ENCODE measurements around the gene TGM1. TPM values are rescaled to one million over a fixed set of nuclear protein-coding genes. Genes with fewer than 3 reads are reported as not detected.
"Not testable (repeated sequence)": the region's sequence is repeated elsewhere in the genome, so short reads cannot be mapped to it uniquely, and the experiment has no call there.

TGM1 gene
- total RNA-seq, 8 experiments from 2014 or later: 0.92 to 4.7 (median 2.1) TPM

GRCh38 chr14:24207104-24207551 is 55.8 kb downstream of the TGM1 start:
- Histone ChIP-seq H3K27ac (no peak overlapping the region), H3K4me3 (no peak overlapping the region), H3K4me1 (replicated peaks in 1 of 2) (peaks cover under 1 to 7% of the 10 kb centered on the region in 2 donors)
- ATAC-seq (replicated peaks in 6 of 8): no peak
- WGBS, 10 experiments: 93 to 100% (median 100%) methylated on average over 1 to 4 of the region's 5 CpGs; no CpG with 5 or more reads in 2 of the 10 experiments
- in situ Hi-C loops (cut with MboI; ENCODE audit: low pct_unique_long_range_greater_than_20kb in 2 of 9, low sequenced_read_pairs in 9 of 9, unreplicated experiment in 9 of 9): no loop called here

GRCh38 chr14:24206260-24207103 is 56.5 kb downstream of the TGM1 start:
- no peak for ATAC-seq (replicated peaks in 6 of 8)
- WGBS, 10 experiments: 90 to 100% (median 100%) methylated on average over 1 to 8 of the region's 11 CpGs; no CpG with 5 or more reads in 1 of the 10 experiments
- in situ Hi-C loops (cut with MboI; ENCODE audit: low pct_unique_long_range_greater_than_20kb in 2 of 9, low sequenced_read_pairs in 9 of 9, unreplicated experiment in 9 of 9): no loop called here

GRCh38 chr14:24204163-24205146 is 58.5 kb downstream of the TGM1 start:
- Histone ChIP-seq H3K27ac (no peak overlapping the region), H3K4me3 (no peak overlapping the region), H3K4me1 (replicated peaks in 1 of 2) (peaks cover 0 to 7% of the 10 kb centered on the region in 2 donors)
- no peak for ATAC-seq (replicated peaks in 6 of 8)
- in situ Hi-C loops (cut with MboI; ENCODE audit: low pct_unique_long_range_greater_than_20kb in 2 of 9, low sequenced_read_pairs in 9 of 9, unreplicated experiment in 9 of 9): no loop called here
- 85 to 97% (median 94%) methylated on average over 5 to 7 of the region's 7 CpGs for WGBS, 10 experiments

More at GRCh38 chr14:24206260-24207103, 56.5 kb downstream of the TGM1 start:
- peaks cover 0 to 7% of the 10 kb centered on the region in 2 donors for H3K4me1 ChIP-seq (replicated peaks in 1 of 2)
- H3K4me3 ChIP-seq: no peak overlapping the region
- H3K27ac ChIP-seq: no peak overlapping the region

- H3K4me1 ChIP-seq (replicated peaks in 1 of 2); ATAC-seq (replicated peaks in 6 of 8); H3K27ac ChIP-seq; in situ Hi-C loops (cut with MboI; ENCODE audit: low pct_unique_long_range_greater_than_20kb in 2 of 9, low sequenced_read_pairs in 9 of 9, unreplicated experiment in 9 of 9); H3K4me3 ChIP-seq: not testable (repeated sequence)
- 93 to 100% (median 96%) methylated on average over 2 to 9 of the region's 16 CpGs; no CpG with 5 or more reads in 7 of the 10 experiments for WGBS, 10 experiments
Observed at GRCh38 chr14:24203249-24203886, 59.6 kb downstream of the TGM1 start.

GRCh38 chr14:24202538-24202937 is 60.4 kb downstream of the TGM1 start:
- in situ Hi-C loops (cut with MboI; ENCODE audit: low pct_unique_long_range_greater_than_20kb in 2 of 9, low sequenced_read_pairs in 9 of 9, unreplicated experiment in 9 of 9); H3K4me3 ChIP-seq; H3K4me1 ChIP-seq (replicated peaks in 1 of 2); H3K27ac ChIP-seq; ATAC-seq (replicated peaks in 6 of 8): not testable (repeated sequence)
- 15 to 90% (median 63%) methylated on average over 2 to 8 of the region's 8 CpGs; no CpG with 5 or more reads in 2 of the 10 experiments for WGBS, 10 experiments

Other genes starting within 250 kb of the TGM1 start
- 10 to 100 TPM in 6 of 8 experiments, 1 to 10 TPM in 2; 3.7 to 44.7 (median 25.6) TPM for gene CARMIL3, start 211.2 kb downstream of the TGM1 start, total RNA-seq
- 1 to 10 TPM in 4 of 8 experiments, under 1 TPM in 4; 0.54 to 3.3 (median 1.2) TPM for gene CPNE6, start 191.6 kb downstream of the TGM1 start, total RNA-seq
- 10 to 100 TPM in 7 of 8 experiments, 1 to 10 TPM in 1; 7.6 to 66.5 (median 33.2) TPM for gene PCK2, start 168.9 kb downstream of the TGM1 start, total RNA-seq
- 10 to 100 TPM; 43.1 to 80.7 (median 52.6) TPM for gene DCAF11, start 148.4 kb downstream of the TGM1 start, total RNA-seq
- 1 to 10 TPM; 1.1 to 2.6 (median 2.1) TPM for gene NRL, start 148.2 kb downstream of the TGM1 start, total RNA-seq
- gene FITM1, start 132.5 kb downstream of the TGM1 start, total RNA-seq: 1 to 10 TPM in 2 of 8 experiments, under 1 TPM in 5, not detected in 1; 0.27 to 2.2 (median 0.83) TPM
- 100 to 1,000 TPM in 4 of 8 experiments, 10 to 100 TPM in 4; 40.1 to 318 (median 102) TPM for gene PSME1, start 127.0 kb downstream of the TGM1 start, total RNA-seq
- gene EMC9, start 121.6 kb downstream of the TGM1 start, total RNA-seq: 10 to 100 TPM; 16.7 to 41.2 (median 26.0) TPM
- 100 to 1,000 TPM in 5 of 8 experiments, 10 to 100 TPM in 3; 77.2 to 504 (median 129) TPM for gene PSME2, start 116.6 kb downstream of the TGM1 start, total RNA-seq
- gene RNF31, start 115.7 kb downstream of the TGM1 start, total RNA-seq: 10 to 100 TPM; 35.0 to 79.5 (median 46.3) TPM
- 100 to 1,000 TPM in 2 of 8 experiments, 10 to 100 TPM in 4, 1 to 10 TPM in 2; 6.6 to 151 (median 34.7) TPM for gene IRF9, start 101.9 kb downstream of the TGM1 start, total RNA-seq
- 10 to 100 TPM in 6 of 8 experiments, 1 to 10 TPM in 2; 2.6 to 41.2 (median 23.5) TPM for gene REC8, start 91.1 kb downstream of the TGM1 start, total RNA-seq
- 10 to 100 TPM; 17.4 to 90.0 (median 39.8) TPM for gene IPO4, start 74.4 kb downstream of the TGM1 start, total RNA-seq
- gene TM9SF1, start 67.7 kb downstream of the TGM1 start, total RNA-seq: 10 to 100 TPM; 17.6 to 53.1 (median 30.8) TPM
- 10 to 100 TPM in 1 of 8 experiments, 1 to 10 TPM in 7; 1.8 to 10.1 (median 3.4) TPM for gene TSSK4, start 57.5 kb downstream of the TGM1 start, total RNA-seq
- gene CHMP4A, start 49.7 kb downstream of the TGM1 start, total RNA-seq: 10 to 100 TPM; 48.4 to 76.0 (median 55.8) TPM
- 10 to 100 TPM; 12.1 to 38.8 (median 27.0) TPM for gene MDP1, start 47.1 kb downstream of the TGM1 start, total RNA-seq
- gene NEDD8, start 30.8 kb downstream of the TGM1 start, total RNA-seq: 100 to 1,000 TPM; 180 to 362 (median 267) TPM
- gene GMPR2, start 30.2 kb downstream of the TGM1 start, total RNA-seq: 10 to 100 TPM; 46.7 to 87.8 (median 69.0) TPM
- gene TINF2, start 20.6 kb downstream of the TGM1 start, total RNA-seq: 10 to 100 TPM; 33.4 to 54.3 (median 44.4) TPM
- 10 to 100 TPM; 13.3 to 28.0 (median 19.6) TPM for gene RABGGTA, start 8.4 kb upstream of the TGM1 start, total RNA-seq
- 10 to 100 TPM; 11.4 to 26.5 (median 16.4) TPM for gene DHRS1, start 36.6 kb upstream of the TGM1 start, total RNA-seq
- 10 to 100 TPM; 13.5 to 32.8 (median 16.6) TPM for gene NOP9, start 36.7 kb upstream of the TGM1 start, total RNA-seq
- 1 to 10 TPM in 1 of 8 experiments, under 1 TPM in 2, not detected in 5; 0.32 to 1.6 (median 0.40) TPM for gene CIDEB, start 44.8 kb upstream of the TGM1 start, total RNA-seq
- gene LTB4R2, start 47.0 kb upstream of the TGM1 start, total RNA-seq: 10 to 100 TPM in 1 of 8 experiments, 1 to 10 TPM in 7; 1.3 to 14.6 (median 2.3) TPM
- 10 to 100 TPM in 1 of 8 experiments, 1 to 10 TPM in 6, under 1 TPM in 1; 0.92 to 13.6 (median 2.1) TPM for gene LTB4R, start 48.3 kb upstream of the TGM1 start, total RNA-seq
- 1 to 10 TPM in 4 of 8 experiments, under 1 TPM in 4; 0.43 to 3.7 (median 1.2) TPM for gene ADCY4, start 71.9 kb upstream of the TGM1 start, total RNA-seq
- 1 to 10 TPM in 3 of 8 experiments, under 1 TPM in 2, not detected in 3; 0.29 to 7.9 (median 1.3) TPM for gene RIPK3, start 76.8 kb upstream of the TGM1 start, total RNA-seq
- gene NFATC4, start 105.0 kb upstream of the TGM1 start, total RNA-seq: 100 to 1,000 TPM in 3 of 8 experiments, 10 to 100 TPM in 2, 1 to 10 TPM in 3; 5.1 to 345 (median 13.4) TPM
- 10 to 100 TPM in 3 of 8 experiments, 1 to 10 TPM in 5; 2.1 to 78.7 (median 6.3) TPM for gene NYNRIN, start 135.8 kb upstream of the TGM1 start, total RNA-seq
- 1 to 10 TPM in 4 of 8 experiments, under 1 TPM in 4; 0.16 to 7.9 (median 1.1) TPM for gene CBLN3, start 166.5 kb upstream of the TGM1 start, total RNA-seq
- 10 to 100 TPM in 7 of 8 experiments, 1 to 10 TPM in 1; 8.5 to 59.9 (median 17.4) TPM for gene KHNYN, start 166.8 kb upstream of the TGM1 start, total RNA-seq
- 10 to 100 TPM; 34.6 to 72.5 (median 55.1) TPM for gene SDR39U1, start 179.6 kb upstream of the TGM1 start, total RNA-seq
- gene CMA1, start 245.1 kb upstream of the TGM1 start, total RNA-seq: 1 to 10 TPM in 3 of 8 experiments, under 1 TPM in 2, not detected in 3; 0.21 to 8.3 (median 3.0) TPM